Esophagus (tissue), 2 donors: ENCODE measurements around the gene SLC37A2. TPM values are rescaled to one million over a fixed set of nuclear protein-coding genes. Genes with fewer than 3 reads are reported as not detected.

Experiments
- H3K27ac ChIP-seq, 2 donors: one replicate each; pipeline ENCODE4 v1.5.1; 2013; ENCODE audit warnings: low read depth in 2 of 2, mild to moderate bottlenecking in 2 of 2, inconsistent platforms in 1 of 2, low read length in 1 of 2, moderate library complexity in 1 of 2
- H3K27me3 ChIP-seq, 2 donors: one replicate each; pipeline ENCODE4 v1.6.1; 2013; ENCODE audit warnings: low read length in 2 of 2, control low read depth in 1 of 2, mild to moderate bottlenecking in 1 of 2; ENCODE audit not compliant: insufficient read depth in 2 of 2, control insufficient read depth in 1 of 2
- H3K36me3 ChIP-seq, 2 donors: one replicate each; pipeline ENCODE4 v1.6.1; 2013; ENCODE audit warnings: low read length in 1 of 2; ENCODE audit not compliant: control insufficient read depth in 2 of 2, insufficient read depth in 2 of 2
- H3K4me1 ChIP-seq, 2 donors: one replicate each; pipeline ENCODE4 v1.6.1; 2013; ENCODE audit warnings: low read length in 1 of 2; ENCODE audit not compliant: control insufficient read depth in 2 of 2, insufficient read depth in 2 of 2
- H3K4me3 ChIP-seq, 2 donors: one replicate each; pipeline ENCODE4 v1.5.1; 2013; ENCODE audit warnings: low read length in 2 of 2, mild to moderate bottlenecking in 2 of 2, low read depth in 1 of 2, moderate library complexity in 1 of 2
- H3K9me3 ChIP-seq, 2 donors: one replicate each; pipeline ENCODE4 v1.6.1; 2013; ENCODE audit warnings: mild to moderate bottlenecking in 2 of 2, low read depth in 1 of 2, low read length in 1 of 2, moderate library complexity in 1 of 2; ENCODE audit not compliant: control insufficient read depth in 2 of 2, insufficient read depth in 1 of 2
- WGBS, 2 donors: extraction: QIAGEN DNeasy Blood & Tissue Kit; methylation state at CpG; one replicate each; pipeline ENCODE4 v1.1.7; 2013; 5-methylcytosine and 5-hydroxymethylcytosine counted together
- polyA plus RNA-seq, 2 donors: library from polyadenylated mRNA; stranded (reverse); fragments of 200-250 nt; gene quantifications; one replicate each; pipeline ENCODE4 v1.2.3, GENCODE V29; 2013
- donor health status: healthy with polysubstance abuse.
- donor health status: Bipolar disorder and iron deficiency.

SLC37A2 gene
- polyA plus RNA-seq, 2 donors: 21.7 to 27.0 TPM

GRCh38 chr11:125136001-125136400 is 72.9 kb downstream of the SLC37A2 start:
- no peak overlapping the region for H3K27ac ChIP-seq
- no peaks in the 10 kb centered on the region for H3K9me3 ChIP-seq
- no peaks in the 10 kb centered on the region for H3K36me3 ChIP-seq
- peaks cover 0 to 4% of the 10 kb centered on the region in 2 donors for H3K27me3 ChIP-seq
- H3K4me3 ChIP-seq: no peak overlapping the region
- H3K4me1 ChIP-seq: no peaks in the 10 kb centered on the region

GRCh38 chr11:125138966-125139365 is 75.9 kb downstream of the SLC37A2 start:
- H3K4me3 ChIP-seq: no peak overlapping the region
- no peaks in the 10 kb centered on the region for H3K9me3 ChIP-seq
- H3K36me3 ChIP-seq: no peaks in the 10 kb centered on the region
- peaks cover 0 to 4% of the 10 kb centered on the region in 2 donors for H3K27me3 ChIP-seq
- no peak overlapping the region for H3K27ac ChIP-seq
- H3K4me1 ChIP-seq: no peaks in the 10 kb centered on the region
- 82 to 88% methylated on average over 8 of the region's 8 CpGs for WGBS, 2 donors

GRCh38 chr11:125139778-125140177 is 76.7 kb downstream of the SLC37A2 start:
- no peak overlapping the region for H3K27ac ChIP-seq
- 60 to 62% methylated on average over 3 of the region's 3 CpGs for WGBS, 2 donors

More at GRCh38 chr11:125139778-125140177, 76.7 kb downstream of the SLC37A2 start:
- H3K4me1 ChIP-seq: no peaks in the 10 kb centered on the region
- no peak overlapping the region for H3K4me3 ChIP-seq
- H3K9me3 ChIP-seq: no peaks in the 10 kb centered on the region
- H3K36me3 ChIP-seq: no peaks in the 10 kb centered on the region
- no peaks in the 10 kb centered on the region for H3K27me3 ChIP-seq

Other genes starting within 250 kb of the SLC37A2 start
- gene ROBO3, start 197.9 kb upstream of the SLC37A2 start, polyA plus RNA-seq: 10 to 100 TPM in 1 of 2 donors, 1 to 10 TPM in 1; 8.6 to 20.6 TPM
- 1 to 10 TPM; 3.2 TPM for gene ROBO4, start 165.4 kb upstream of the SLC37A2 start, polyA plus RNA-seq
- not detected for gene HEPN1, start 144.1 kb upstream of the SLC37A2 start, polyA plus RNA-seq
- gene HEPACAM, start 127.3 kb upstream of the SLC37A2 start, polyA plus RNA-seq: under 1 TPM; 0.02 TPM
- gene CCDC15, start 109.1 kb upstream of the SLC37A2 start, polyA plus RNA-seq: under 1 TPM; 0.69 to 0.87 TPM
- 10 to 100 TPM; 11.5 to 18.8 TPM for gene TMEM218, start 48.3 kb downstream of the SLC37A2 start, polyA plus RNA-seq
- under 1 TPM; 0.24 to 0.43 TPM for gene PKNOX2, start 101.4 kb downstream of the SLC37A2 start, polyA plus RNA-seq